Epithelial cell of prostate (primary cell): ENCODE data around the gene ERF.

Experiments
- DNase-seq: peaks from one replicate; pipeline ENCODE4 v3.0.0-alpha.2; 2011; ENCODE audit warnings: low read depth, low spot score
- H3K27ac ChIP-seq: fragments of 450-650 bp; 2 replicates; pipeline ENCODE4 v1.5.1; 2017; ENCODE audit warnings: mild to moderate bottlenecking

The ERF gene

GRCh38 chr19:42220751-42221097 lies 34.2 kb downstream of the ERF start:
- DNase-seq, result no peak
- H3K27ac ChIP-seq, result peak overlapping the region; percentile 85

GRCh38 chr19:42219812-42220750 lies 34.8 kb downstream of the ERF start, which contains the start of gene ZNF526:
ZNF526 (plus strand) TSS chr19:42220312; CDS start chr19:42224404, 4,092 bp downstream.
- DNase-seq, result peak; percentile 80
- peak within 1 kb of the TSS; percentile 85 for H3K27ac ChIP-seq

GRCh38 chr19:42217520-42218437 lies 37.1 kb downstream of the ERF start, which contains the start of gene DEDD2:
DEDD2 (minus strand) TSS chr19:42217677; CDS start chr19:42217007, 670 bp downstream.
- DNase-seq, result peak; percentile 94
- H3K27ac ChIP-seq, result peak within 1 kb of the TSS; percentile 85

- H3K27ac ChIP-seq, result peak overlapping the region; percentile 85
- no peak for DNase-seq
Measured at GRCh38 chr19:42216653-42217519, 38.0 kb downstream of the ERF start.

- no peak for DNase-seq
- H3K27ac ChIP-seq, result no peak overlapping the region
Measured at GRCh38 chr19:42214810-42215485, 40.0 kb downstream of the ERF start.

DNA sequence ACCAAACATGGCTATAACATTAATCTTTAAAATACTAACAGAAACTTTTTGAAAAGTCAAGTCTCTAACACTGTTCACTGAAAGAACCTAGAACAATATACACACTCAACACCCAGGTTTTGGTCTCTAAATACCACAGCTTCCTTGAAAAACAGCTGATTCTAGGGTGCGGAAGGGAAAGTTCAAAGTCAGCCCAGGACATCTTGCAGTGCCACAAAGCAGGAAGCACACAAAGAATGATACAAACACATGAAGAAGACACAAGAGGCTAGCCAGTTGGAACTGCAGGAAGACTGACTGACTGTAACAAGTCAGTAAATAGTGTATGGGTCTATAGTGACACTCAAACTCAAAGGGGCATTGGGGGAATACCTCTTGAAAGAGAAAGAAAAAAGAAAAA lies 42.0 kb downstream of the ERF start:
- H3K27ac ChIP-seq, result no peak overlapping the region
- no peak for DNase-seq

GRCh38 chr19:42208612-42209011 lies 46.3 kb downstream of the ERF start:
- H3K27ac ChIP-seq, result peak overlapping the region; percentile 92
- DNase-seq, result no peak

- peak; percentile 45 for DNase-seq
- peak overlapping the region; percentile 92 for H3K27ac ChIP-seq
Measured at GRCh38 chr19:42207767-42208271, 47.1 kb downstream of the ERF start.

DNA sequence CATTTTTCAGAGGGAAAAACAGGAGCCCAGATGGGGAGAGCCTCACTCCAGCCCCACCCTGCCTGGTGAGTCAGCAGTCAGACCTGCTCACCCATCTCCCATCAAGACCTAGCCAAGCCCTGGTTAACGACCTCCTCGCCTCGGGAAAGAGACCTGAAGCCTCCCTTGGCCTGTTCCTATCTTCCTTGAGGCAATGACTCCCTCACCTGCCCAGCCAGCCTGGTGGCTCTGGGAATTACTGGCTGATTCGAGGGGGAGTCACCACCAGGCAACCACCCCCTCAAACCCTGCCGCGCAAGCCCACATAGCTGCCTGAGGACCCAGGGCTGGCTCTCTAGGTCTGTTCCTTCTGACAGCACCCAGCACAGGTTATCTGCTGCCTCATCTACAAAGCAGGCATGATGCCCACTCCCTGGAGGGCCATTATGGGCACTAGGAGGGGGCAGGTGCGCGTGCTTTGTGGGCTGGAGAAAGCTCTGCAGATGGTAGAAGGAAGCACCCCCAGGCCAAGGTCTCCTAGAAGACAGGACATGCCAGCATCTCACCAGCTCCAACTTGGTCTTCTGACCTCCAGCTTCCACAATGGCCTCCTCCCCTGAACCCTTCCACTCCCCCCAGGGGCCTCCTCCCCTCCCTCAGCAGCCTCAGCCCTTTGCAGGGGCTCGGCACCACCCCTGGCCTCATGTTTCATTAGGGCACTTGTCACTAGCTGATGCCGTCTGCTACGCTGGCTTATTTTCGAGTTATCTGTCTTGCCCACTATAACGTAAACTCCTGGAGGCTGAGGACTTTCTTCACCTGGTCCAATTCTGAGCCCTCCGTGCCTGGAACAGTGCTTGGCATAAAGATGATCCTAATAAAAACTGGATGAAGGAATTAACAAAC lies 47.8 kb downstream of the ERF start:
- H3K27ac ChIP-seq, result peak overlapping the region; percentile 92
- DNase-seq, result peak; percentile 41

DNA sequence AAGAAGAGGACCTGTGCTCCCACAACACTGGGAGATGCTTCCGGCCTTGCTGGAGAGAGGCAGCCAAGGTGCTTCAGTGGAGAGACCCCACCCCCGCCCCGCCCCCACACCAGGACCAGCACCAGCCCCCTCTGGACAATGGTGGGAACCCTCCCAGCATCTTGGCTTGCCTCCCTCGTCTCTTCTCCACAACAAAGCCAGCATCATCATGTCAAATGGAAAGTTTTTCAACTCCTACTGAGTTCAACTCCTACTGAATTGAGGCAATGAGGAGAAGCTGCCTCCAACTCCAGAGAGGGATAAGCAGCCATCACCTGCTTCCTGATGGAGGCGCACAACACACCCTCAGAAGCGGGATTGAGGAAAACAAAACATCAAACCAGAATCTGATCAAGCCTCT lies 50.3 kb downstream of the ERF start:
- no peak for DNase-seq
- H3K27ac ChIP-seq, result peak overlapping the region; percentile 12

GRCh38 chr19:42203700-42204099 lies 51.2 kb downstream of the ERF start:
- no peak for DNase-seq
- H3K27ac ChIP-seq, result peak overlapping the region; percentile 12

DNA sequence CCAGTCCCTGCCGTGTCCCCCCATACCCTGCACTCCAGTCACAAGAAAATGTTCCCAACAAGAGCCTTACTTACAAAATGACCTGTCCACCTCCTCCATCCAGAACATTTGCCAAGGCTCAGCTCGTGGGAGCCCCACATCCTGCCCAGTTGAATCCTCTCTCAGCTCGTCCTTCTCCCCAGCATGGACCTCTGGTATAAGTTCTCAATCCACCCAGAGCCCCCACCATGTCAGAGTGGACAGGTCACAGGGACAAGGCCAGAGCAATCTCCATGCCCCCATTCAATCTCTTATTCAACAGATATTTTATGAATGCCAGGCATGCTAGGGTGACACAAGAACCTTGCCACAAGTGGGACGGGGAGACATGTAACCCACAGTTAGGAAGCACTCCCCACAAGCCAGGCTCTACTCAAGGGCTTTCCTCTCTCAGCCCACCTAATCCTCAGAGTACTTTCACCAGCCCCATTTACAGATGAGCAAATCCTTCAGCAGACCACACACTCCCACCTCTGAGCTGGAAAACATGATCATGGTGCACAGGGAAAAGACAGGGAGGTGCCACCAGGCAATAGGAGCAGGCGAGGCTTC lies 52.5 kb downstream of the ERF start:
- H3K27ac ChIP-seq, result no peak overlapping the region
- DNase-seq, result no peak

GRCh38 chr19:42201489-42202289 lies 53.2 kb downstream of the ERF start:
- H3K27ac ChIP-seq, result peak overlapping the region; percentile 89
- no peak for DNase-seq

DNA sequence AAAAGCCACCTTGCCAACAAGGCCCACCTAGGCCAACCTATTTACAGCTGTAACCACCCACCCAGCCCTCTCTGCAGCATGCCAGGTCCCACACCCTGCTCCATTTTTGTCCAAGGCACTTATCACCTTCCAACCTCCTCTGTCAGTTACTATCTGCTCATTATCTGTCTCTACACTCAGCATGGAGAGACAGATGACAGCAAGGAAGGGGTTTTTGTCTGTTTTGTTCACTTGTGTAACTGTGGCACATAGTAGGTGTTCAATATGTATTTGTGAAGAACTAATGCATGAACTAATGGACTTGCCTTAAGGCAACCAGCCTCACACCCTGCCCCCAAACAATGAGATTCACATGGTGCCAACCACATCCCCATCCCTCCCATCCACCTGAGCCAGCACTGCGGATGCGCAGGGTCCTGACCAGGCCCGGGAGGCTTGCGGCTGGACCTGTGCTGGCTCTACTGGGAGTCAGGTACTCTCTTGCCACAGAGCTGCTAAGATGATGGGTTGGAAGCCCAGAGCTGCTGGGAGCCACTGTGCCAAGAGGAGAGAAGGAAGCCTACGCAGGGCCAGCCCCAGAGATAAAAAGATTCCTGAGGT lies 54.7 kb downstream of the ERF start:
- no peak for DNase-seq
- peak overlapping the region; percentile 89 for H3K27ac ChIP-seq

DNA sequence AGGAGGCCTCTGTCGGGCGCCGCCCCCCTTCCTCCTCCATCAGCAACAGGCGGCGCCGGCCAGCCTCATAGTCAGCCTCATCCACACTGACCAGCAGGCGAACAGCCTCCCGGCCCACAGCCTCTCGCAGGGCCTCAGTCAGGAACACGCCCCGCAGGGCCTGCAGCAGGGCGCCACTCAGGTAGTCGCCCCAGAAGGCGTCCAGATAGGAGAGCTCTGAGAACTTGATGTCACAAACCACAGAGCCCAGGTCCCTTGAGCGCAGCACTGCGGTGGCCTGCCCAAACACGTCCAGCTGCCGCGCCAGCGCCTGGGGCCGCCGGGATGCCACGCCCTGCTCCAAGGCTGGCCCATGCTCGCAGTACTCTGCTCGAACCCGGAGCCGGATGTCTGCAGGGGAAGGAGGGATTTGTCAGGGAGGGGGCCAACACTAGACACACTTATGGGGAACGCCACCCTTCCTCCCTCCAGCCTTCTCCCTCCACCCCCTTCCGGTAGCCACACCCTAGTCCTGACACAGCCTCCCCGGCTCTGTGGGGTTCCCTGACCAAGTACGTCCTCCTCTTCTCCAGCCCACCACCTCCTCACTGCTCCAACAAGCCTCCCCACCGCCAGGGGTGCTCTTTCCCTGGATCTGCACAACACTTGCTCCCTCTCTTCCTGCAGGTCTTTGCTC lies 55.4 kb downstream of the ERF start:
- H3K27ac ChIP-seq, result peak overlapping the region; percentile 89
- DNase-seq, result no peak
